ENCODE data around the gene PCBP2.

GRCh38 chr12:53501615-53502181 lies 49.8 kb downstream of the PCBP2 start:
- TF ChIP-seq EZH2 (IDR thresholded peaks at IDR 0.05; ENCODE audit: borderline replicate concordance, low read depth, low read length, severe bottlenecking) (no peak), CTCF (IDR thresholded peaks at IDR 0.05; ENCODE audit: extremely low read depth in 1 of 2, insufficient read depth in 1 of 2, low read depth in 1 of 2, low read length in 2 of 2) (no peak), POLR2A (IDR thresholded peaks at IDR 0.05; ENCODE audit: low read depth, low read length) (peak; percentile 73), MYC (IDR thresholded peaks at IDR 0.05; ENCODE audit: low read depth, low read length) (no peak), POLR2AphosphoS5 (IDR thresholded peaks at IDR 0.05; ENCODE audit: insufficient read depth, low read depth, low read length) (no peak)

Data from endothelial cell of umbilical vein (primary cell).